Activated gamma-delta T cell treated with Interleukin-2 at 50 U/mL for 16 hours (primary cell): Measurements from ENCODE around the gene ISG20.
A peak's percentile ranks its signal among the peaks of the same experiment; 100 is the strongest.
"Not testable (repeated sequence)": the region's sequence is repeated elsewhere in the genome, so short reads cannot be mapped to it uniquely, and the experiment has no call there.

ENCODE experiments used
- DNase-seq: peaks from one replicate; pipeline ENCODE4 v3.0.0-alpha.2; 2020

The ISG20 gene

DNA sequence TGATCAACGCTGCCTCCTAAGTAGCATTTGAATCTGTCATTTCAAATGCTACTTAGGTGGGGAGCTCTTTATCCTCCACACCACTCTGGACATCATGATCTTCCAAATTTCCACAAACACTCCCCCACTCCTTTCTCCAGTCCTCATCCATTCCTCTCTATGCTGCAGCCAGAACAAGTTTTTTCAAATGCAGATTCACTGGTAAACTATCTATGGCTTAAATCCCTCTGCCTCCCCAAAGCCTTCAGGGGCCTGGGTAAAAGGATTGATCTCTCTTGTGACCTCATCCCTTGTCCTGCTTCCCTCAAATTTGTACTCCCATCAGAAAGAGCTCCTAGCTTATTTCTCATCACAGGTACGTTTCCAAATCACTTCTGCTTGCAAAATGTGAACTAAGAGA, 19.0 kb upstream of the ISG20 start:
- DNase-seq: no peak

DNA sequence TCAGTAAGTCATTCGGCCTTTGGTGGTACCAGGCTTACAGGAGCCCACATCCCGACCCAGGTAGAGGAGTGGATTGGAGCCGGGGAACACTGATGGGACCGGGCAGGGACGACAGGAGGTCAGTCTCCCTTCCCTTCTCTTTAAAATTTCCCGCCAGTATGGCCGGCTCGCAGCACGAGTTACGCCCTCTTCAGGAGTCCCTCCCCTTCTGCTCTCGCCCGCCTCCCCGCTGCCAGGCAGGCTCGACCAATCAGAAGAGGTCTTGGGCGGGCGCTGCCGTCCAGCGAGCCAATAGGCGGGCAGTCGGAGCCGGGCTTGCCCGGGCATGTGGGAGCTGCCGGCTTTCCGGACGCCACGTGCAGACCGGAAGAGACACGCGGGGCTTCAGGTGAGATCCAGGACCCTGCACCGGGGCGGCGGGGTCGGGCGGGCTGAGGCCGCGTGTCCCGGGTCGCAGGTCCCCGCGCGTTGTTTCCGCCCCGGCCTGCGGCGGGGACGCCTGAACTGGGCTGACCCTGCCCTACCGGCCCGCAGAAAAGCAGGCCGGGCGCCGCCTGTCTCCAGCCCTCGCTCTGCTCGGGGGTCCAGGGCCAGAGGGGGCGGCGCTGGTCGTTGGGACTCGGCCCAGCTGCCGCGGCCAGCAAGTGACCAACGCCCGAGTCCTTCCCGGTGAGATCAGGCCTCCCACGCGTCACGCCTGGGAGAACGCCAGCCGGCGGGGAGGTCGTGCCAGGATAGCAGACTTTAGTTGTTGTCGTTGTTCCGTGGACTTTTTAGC, 17.6 kb upstream of the ISG20 start, which contains the start of gene AEN:
TSS of gene AEN (plus strand) at position 346 of the 778 bp plus-strand sequence. CDS start 4,870 bp downstream, outside the sequence.
- peak; percentile 93 for DNase-seq

DNA sequence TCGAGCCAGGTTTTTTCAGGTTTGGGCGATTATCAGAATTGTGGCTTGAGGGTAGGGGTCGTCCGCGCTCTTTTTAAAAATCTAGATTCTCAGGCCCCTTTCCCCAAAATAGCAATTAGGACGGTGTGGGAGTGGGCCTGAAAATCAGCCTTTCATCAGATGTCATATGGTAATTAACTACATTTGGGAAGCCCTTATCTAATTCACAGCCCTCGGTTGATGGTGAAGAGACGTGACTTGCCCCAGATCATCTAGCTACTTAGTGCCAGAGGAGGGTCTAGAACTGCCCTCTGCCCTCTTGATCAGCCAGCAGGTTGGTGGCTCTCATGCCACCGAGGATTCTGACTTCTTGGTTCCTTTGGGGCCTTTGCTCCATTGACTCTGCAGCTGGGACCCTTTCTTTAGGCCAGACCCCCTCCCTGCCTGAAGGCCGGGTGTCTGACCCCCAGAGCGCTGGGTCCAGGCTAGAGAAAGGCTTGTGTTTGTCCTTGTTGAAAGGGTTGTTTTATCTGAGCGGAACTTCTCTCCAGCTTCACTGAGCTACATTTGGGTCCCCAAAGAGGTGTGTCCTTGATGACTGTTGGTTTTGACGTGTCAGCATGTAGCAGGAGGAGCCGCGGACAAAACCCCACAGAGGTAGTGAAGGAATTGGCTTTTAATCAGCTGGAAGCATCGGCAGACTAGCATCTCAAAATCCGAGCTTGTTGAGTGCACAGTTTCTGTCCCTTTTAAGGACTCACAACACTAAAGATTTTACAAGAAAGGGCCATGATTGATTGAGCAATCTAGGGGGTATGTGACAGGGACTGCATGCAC, 16.8 kb upstream of the ISG20 start:
- DNase-seq: peak; percentile 41

DNA sequence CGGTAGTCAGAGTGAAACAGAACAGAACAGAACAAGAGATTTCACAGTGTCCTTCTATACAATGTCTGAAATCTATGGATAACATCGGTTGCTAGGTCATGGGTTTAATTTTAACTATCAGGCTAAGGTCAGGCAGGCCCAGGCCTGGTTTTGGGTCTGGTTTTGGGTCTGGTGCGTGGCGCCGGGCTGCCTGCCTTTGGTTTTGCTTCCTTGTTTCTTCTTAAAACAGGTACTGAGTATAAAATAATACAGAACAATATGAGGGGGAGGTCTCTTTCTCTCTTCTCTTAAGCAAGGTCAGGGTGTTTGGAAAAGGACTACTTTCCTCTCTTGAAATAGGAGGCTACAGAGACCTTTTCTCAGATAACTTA, 16.2 kb upstream of the ISG20 start:
- no peak for DNase-seq

DNA sequence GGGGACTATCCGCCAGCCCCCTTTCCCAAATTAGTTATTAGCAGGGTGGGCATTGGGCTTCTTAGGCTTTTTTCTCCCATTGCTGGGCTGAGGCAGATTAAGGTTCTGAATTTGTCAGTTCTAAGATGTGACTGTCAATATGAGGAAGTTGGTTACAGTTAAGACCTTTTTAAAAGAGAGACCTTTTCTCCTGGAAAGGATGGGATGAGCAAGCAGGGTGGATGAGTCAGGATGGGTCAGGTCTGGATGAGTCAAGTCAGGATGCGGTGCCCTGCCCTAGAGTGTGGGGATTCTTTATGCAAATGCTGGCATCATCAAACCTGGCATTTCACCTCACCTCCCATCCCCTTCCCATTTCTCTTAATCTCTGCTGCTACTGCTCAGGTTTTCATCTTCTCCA, 15.8 kb upstream of the ISG20 start:
- no peak for DNase-seq

DNA sequence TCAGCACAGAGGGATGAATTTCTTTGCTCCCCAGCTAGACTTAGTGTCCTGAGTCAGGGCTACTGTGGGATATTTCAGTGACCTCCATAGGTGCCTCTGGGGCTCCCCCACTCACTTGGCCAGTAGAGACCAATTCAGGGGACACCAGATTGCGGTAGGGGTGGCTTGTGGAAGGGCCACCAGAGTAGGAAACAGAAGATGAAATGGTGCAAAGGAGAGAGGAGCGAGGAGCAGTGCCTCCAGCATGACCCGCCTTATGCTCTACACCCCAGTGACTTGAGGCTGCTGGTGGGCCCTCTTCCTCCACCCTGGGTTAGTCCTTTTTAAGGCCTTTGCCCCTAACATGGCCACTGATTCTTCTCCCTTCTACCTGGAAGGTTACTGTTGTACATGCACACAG, 15.2 kb upstream of the ISG20 start:
- no peak for DNase-seq

DNA sequence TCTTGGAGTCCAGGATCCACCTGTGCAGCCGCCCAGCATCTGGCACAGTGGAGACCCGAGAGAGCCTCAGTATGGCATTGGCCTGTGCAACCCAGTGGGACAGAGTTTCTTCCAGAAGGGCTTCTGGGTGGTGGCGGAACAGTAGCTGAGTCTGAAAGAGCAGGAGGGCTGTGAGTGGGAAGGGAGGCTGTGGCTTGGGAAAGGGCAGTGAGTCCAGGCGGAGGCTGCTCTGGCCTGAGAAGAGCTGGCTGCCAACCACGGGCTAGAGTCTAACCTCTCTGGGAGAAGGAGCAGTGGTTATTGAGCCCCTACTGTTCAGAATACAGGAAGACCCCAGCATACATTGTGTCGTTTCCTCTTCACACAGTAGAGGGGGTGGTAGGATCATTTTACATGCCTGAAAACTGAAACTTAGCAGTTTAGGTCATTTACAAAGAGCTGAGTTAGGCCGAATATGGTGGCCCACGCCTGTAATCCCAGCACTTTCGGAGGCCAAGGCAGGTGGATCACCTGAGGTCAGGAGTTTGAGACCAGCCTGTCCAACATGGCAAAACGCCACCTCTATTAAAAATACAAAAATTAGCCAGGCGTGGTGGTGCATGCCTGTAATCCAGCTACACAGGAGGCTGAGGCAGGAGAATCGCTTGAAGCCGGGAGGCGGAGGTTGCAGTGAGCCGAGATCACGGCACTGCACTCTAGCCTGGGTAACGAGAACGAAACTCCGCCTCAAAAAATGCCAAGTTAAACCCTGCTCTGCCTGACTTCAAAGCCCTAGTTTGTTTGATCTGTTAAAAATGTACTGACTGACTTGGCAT, 14.5 kb upstream of the ISG20 start:
- DNase-seq: peak; percentile 51

DNA sequence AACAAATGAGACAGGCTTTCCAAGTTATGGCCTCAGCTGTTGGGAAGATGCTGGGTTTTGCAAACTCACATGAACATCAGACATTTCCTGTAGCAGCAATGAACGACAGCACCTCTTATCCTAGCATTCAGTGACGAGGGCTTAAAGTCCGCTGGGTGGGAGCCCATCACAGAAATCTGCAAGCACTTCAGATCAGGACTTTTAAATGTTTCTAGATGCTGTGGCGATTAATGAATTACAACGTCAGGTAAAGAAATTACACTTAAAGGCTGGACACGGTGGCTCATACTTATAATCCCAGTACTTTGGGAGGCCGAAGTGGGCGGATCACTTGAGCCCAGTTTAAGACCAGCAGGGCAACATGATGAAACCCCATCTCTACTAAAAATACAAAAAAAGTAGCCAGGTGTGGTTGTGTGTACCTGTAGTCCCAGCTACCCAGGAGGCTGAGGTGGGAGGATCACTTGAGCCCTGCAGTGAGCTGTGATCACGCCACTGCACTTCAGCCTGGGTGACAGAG, 13.8 kb upstream of the ISG20 start:
- DNase-seq: no peak

DNA sequence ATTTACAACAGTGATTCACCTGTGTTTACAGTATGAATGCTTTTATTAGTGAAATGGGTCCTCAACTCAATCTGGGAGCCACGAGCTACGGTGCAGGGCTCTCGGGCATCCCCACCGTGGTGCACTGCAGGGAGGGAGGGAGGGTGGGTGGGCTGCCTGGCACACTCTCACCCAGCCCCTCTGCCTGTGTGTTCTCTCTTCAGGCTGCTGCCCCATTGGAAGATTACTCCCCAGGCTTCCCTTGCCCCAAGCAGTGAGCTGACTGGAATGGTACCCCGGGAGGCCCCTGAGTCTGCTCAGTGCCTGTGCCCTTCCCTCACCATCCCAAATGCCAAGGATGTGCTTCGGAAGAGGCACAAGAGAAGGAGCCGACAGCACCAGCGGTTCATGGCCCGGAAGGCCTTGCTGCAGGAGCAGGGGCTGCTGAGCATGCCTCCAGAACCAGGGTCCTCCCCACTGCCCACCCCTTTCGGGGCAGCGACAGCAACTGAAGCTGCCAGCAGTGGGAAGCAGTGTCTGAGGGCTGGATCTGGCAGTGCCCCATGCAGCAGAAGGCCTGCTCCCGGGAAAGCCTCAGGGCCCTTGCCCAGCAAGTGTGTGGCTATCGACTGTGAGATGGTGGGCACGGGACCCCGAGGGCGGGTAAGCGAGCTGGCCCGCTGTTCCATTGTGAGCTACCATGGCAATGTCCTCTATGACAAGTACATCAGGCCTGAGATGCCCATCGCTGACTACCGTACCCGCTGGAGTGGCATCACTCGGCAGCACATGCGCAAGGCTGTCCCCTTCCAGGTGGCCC, 12.7 kb upstream of the ISG20 start:
- DNase-seq: no peak

DNA sequence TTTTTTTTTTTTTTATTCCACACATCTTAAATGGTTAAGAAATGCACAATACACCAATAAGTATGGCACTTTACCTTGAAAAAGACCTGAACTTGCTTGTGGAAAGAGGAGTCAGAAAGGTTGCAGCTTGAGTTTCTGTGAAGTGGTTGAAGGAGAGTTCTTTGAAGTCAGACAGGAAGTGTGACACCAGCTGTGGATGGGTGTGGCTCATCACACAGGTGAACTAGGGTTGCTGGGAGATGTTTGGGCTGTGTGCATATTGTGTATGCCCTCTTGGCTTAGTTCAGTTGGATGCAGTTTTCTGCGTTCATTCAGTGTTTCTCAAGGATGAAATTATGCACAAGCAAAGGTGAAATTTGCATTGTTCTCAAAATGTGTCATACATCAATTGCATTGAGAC, 11.4 kb upstream of the ISG20 start:
- DNase-seq: peak; percentile 71

DNA sequence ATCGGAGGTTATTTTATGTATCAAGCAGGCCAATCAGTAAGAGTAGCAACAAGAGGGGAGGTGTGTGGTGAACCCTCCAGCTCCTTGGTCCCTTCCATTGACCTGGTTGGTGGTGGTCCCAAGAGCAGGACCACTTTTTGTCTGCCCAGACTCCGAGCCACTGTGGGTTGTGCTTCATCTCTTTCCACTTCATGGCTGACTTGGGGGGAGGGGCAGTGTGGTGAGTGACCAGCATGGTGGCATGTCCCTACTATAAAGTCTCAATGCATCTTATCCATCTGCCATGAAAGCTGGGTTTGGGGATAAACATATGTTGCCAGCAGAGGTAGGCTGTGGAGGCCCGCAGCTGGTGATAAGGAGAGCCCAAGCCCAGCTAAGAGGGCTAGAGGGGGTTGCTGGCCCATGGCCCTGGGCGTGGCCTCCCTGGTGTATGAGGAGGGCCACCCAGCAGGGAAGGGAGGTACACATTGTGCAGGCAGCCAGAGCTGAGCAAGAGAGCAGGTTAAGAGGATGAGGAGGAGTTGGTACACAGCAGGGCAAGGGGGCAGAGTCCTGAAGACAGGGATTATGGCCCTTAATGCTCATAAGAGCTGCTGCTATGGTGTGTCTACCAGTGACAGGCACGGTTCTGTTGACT, 10.7 kb upstream of the ISG20 start:
- no peak for DNase-seq

DNA sequence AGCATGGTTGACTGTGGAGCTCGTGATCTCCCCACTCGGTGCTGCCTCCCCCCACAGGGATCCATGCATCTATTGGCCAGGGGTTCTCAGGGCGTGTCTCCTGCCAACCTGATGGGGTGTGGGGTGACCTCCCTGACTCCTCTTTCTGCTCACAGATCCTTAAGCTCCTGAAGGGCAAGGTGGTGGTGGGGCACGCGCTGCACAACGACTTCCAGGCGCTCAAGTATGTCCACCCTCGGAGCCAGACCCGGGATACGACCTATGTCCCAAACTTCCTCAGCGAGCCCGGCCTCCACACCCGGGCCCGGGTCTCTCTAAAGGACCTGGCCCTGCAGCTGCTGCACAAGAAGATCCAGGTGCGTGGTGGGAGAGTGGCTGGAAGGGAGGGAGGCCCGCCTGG, 9.7 kb upstream of the ISG20 start:
- DNase-seq: no peak

DNA sequence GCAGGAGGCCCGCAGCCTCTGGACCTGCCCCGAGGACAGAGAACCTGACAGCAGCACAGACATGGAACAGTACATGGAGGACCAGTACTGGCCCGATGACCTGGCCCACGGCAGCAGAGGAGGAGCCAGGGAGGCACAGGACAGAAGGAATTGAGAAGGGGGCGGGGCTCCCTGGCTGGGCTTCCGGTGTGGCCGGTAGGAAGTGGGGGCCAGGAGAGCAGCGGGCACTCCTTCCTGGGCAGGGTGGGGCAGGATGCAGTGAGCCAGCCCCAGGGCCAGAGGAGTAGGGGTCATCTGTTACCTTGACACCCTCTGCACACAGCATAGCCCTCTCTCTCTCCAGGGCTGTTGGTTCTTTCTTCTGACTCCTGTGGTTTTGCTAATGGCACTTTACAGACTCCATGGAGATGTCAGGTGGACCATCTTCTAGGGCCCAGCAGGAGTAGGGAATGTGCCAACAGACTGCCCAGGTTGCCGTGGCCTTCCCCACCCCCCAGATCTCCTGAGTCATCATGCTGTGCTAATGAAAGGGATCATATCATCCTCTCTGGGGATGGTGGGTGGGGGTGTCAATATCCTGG, 8.6 kb upstream of the ISG20 start:
- DNase-seq: no peak

DNA sequence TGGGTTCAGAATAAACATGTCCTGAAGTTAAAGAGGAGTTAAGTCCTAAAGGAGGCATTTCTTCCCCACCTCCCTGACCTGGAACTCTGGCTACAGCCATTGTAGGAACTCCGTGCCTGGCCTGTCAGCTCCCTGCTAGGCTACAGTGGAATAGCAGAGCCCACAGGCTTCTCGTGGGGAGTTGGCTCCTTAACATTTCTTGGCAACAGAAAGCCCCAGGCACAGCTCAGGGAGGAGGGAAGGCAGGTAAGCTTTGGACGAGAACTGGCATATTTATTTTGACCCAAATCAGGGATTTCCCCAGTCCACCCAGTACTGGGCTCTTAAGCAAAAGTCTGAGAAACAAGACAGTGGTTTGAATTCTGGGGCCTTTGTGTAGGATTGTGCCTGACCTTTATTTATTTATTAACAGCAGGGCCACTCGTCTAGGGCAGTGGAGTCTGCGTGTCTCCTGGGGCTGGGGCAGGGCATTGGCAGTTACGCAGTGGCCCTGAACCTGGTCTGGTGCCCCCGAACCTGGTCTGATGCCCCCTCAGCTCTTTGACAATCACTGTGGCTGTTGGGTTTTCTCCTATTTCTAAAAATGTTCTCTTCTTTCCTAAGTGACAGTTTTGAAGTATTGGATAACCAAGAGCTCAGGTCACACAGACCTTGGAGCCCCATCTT, 7.9 kb upstream of the ISG20 start:
- no peak for DNase-seq

DNA sequence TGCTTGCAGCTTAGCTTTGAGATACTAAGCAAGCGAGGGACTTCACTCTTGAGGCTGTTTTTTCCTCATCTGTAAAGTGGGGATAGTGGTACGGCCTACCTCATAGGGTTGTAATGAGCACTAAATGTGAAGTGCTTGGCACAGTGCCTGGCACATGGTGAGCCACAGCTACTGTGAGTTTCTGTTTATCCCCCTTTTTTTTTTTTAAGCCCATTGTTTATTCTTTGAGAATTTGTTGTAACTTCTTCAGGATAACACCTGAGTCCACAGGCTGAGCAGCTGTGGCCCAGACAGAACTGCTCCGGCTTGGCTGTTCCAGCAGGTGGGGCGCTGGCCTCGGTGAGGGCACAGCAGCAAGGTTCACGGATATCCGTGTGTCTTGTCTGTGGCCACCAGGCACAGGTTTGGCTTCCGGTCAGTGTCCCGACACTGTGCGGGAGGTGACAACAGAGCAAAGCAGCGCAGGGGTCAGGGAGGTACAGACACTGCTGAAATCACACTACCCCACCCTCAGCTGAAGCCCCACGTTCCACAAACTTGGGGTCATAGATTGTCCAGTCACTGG, 7.3 kb upstream of the ISG20 start:
- DNase-seq: no peak

DNA sequence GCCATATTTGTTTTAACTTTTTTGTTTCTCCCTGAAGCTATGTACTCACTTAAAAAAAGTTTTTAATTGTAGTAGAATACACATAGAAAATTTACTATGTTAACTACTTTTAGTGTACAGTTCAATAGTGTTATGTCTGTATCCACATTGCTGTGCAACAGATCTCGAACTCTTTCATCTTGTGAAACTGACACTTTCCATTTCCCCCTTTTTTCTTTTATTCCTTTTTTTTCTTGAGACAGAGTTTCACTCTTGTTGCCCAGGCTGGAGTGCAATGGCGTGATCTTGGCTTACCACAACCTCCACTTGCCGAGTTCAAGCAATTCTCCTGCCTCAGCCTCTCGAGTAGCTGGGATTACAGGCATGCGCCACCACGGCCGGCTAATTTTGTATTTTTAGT, 6.0 kb upstream of the ISG20 start:
- DNase-seq: not testable (repeated sequence)

DNA sequence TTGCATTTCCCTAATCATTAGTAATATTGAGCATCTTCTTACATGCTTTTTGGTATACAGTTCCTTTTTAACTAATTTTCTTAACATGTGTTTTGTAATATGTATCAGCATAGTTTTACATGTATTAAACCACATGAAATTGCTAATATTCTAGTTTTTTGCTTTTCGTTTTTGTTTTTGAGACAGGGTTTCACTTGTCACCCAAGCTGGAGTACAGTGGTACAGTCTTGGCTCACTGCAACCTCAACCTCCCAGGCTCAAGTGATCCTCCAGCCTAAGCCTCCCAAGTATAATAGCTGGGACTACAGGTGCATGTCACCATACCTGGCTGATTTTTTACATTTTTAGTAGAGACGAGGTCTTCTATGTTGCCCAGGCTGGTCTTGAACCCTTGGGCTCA, 4.4 kb upstream of the ISG20 start:
- DNase-seq: no peak

DNA sequence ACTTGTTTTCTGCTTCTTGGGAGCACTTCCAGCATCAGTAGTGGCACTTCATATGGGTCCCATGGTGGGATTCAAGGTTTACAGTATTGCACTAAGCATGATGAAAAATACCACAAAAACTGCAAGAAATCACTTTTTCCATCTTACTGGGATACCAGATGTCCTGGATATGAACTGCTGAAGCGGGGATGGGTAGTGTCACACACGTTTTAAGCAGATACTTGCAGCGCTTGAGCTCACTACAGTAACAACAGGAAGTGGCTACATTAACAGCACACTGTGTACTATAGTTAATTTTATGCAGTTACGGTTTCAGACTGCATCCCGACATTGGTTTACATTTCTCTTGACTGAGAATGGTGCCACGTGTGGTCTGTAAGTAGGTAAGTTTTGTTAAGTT, 3.5 kb upstream of the ISG20 start:
- DNase-seq: peak; percentile 41

DNA sequence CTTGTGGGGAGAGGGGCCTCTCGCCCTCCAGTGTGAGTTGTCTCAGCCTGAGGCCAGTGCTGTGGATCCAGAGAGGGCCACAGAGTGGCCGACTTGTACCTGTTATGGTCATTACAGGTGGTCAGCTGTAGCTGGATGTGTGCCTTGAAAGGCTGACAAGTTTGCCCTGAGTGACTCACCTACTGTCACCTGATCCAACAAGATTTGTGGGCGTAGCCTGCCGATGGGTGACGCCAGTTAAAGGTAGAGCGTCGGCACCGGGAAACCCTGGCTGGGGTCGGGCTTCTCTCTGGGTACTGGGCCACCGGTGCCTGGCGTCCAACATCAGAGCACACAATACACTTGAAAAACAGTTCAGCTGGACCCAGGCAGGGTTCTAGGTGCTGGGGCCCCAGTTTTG, 2.8 kb upstream of the ISG20 start:
- peak; percentile 62 for DNase-seq

DNA sequence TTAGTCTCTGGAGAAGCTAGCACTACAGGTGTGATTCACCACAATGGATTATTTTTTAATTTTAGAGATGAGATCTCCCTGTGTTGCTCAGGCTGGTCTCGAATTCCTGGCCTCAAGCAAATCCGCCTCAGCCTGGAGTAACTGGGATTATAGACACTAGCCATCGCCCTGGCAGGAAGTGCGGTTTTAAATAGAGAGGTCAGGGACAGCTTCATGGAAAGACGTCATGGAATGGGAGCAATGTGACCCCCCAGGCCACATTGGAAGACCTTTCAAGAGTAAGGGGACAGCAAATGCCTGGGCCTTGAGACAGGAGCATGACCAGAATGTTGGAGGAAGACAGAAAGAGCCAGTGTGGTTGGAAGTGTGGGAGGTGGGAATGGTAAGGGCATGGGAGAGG, 2.2 kb upstream of the ISG20 start:
- no peak for DNase-seq

DNA sequence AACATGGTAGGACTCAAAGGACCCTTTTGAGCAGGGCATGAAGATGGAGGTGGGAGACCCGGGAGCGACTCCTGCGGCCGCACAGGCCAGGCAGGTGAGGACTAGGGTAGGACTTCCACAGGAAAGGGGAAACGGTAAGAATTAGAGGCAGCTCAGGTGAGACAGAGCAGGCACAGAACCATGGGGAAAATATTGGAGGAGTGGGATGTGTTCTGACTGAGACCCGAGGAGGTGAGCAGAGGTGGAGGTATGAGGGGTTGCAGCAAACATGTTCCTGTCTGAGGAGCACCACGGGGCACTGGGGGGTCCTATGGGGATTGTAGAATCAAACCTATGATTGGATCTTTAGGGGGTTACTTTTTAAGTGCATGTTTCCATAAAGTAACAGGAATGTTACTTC, 1.4 kb upstream of the ISG20 start:
- no peak for DNase-seq
